ENCODE data around the gene RAB9A.

- TF ChIP-seq CTCF (IDR thresholded peaks at IDR 0.05) (no peak), POLR2A (IDR thresholded peaks at IDR 0.05) (no peak)
Measured at GRCh38 chrX:13694359-13694758, 5.4 kb downstream of the RAB9A start.
